A673 (cell line): ENCODE measurements around the gene ENTHD1. TPM values are rescaled to one million over a fixed set of nuclear protein-coding genes. Genes with fewer than 3 reads are reported as not detected.

Experiments
- BruUV-seq: library from RNA; stranded (reverse); fragments of 400-500 nt; replicated peaks from 2 replicates; lab custom pipeline; 2021; lab: Mats Ljungman, UMichigan
- CTCF ChIA-PET: fragments of 300-600 bp; sonication (Branson Sonifier 250); formaldehyde crosslinking; loops from one replicate; lab custom pipeline; 2022; ENCODE audit warnings: antibody characterized with exemption; lab: Charles Lee
- POLR2A ChIA-PET: fragments of 300-600 bp; sonication (Branson Sonifier 250); formaldehyde crosslinking; loops from one replicate; lab custom pipeline; 2022; ENCODE audit warnings: antibody characterized with exemption; ENCODE audit not compliant: low non-redundant PET; lab: Charles Lee
- DNase-seq: peaks from one replicate; pipeline ENCODE4 v3.0.0-alpha.2; 2015; ENCODE audit warnings: low spot score
- H3K27ac ChIP-seq: fragments of 200-600 bp; sonication (generic); 2 replicates; pipeline ENCODE4 v1.5.1; 2016; ENCODE audit warnings: mixed run types, low read depth, mild to moderate bottlenecking, mixed read lengths, antibody characterized with exemption, low read length; ENCODE audit not compliant: poor library complexity, severe bottlenecking
- H3K27me3 ChIP-seq: fragments of 200-600 bp; sonication (generic); replicated peaks from 2 replicates; pipeline ENCODE4 v1.6.1; 2017; ENCODE audit warnings: mixed run types, low read depth, mild to moderate bottlenecking, mixed read lengths, antibody characterized with exemption, low read length; ENCODE audit not compliant: insufficient read depth, poor library complexity
- H3K36me3 ChIP-seq: fragments of 200-600 bp; sonication (generic); 2 replicates; pipeline ENCODE4 v1.6.1; 2016; ENCODE audit warnings: mixed run types, mild to moderate bottlenecking, mixed read lengths, antibody characterized with exemption, low read length; ENCODE audit not compliant: insufficient read depth, poor library complexity, severe bottlenecking
- H3K4me1 ChIP-seq: fragments of 200-600 bp; sonication (generic); 2 replicates; pipeline ENCODE4 v1.6.1; 2017; ENCODE audit warnings: mixed run types, mild to moderate bottlenecking, mixed read lengths, antibody characterized with exemption, low read length; ENCODE audit not compliant: insufficient read depth, poor library complexity, severe bottlenecking
- H3K4me3 ChIP-seq: fragments of 200-600 bp; sonication (generic); 2 replicates; pipeline ENCODE4 v1.5.1; 2016; ENCODE audit warnings: low read depth, mixed run types, mild to moderate bottlenecking, mixed read lengths, low read length; ENCODE audit not compliant: poor library complexity, severe bottlenecking
- H3K9me3 ChIP-seq: fragments of 200-600 bp; sonication (generic); 2 replicates; pipeline ENCODE4 v1.6.1; 2016; ENCODE audit warnings: mixed run types, low read depth, mild to moderate bottlenecking, mixed read lengths, antibody characterized with exemption, low read length; ENCODE audit not compliant: poor library complexity, severe bottlenecking
- EZH2 ChIP-seq: fragments of 200-600 bp; sonication (generic); IDR thresholded peaks from 2 replicates; pipeline ENCODE4 v1.6.1; 2017; ENCODE audit warnings: borderline replicate concordance, low read depth, mild to moderate bottlenecking, mixed read lengths, antibody characterized with exemption, low read length; ENCODE audit not compliant: poor library complexity, severe bottlenecking
- intact Hi-C: fragments of 100-400 bp; cut with micrococcal nuclease; formaldehyde crosslinking; loops from one replicate; pipeline ENCODE4 v1.10.0; 2022; ENCODE audit not compliant: unreplicated experiment
- total RNA-seq: library from RNA; stranded (reverse); gene quantifications from 2 replicates; pipeline ENCODE4 v1.2.3, GENCODE V29; 2021
- TF ChIP-seq, protein P1 (sequence below): fragments of 300-800, 200-600 bp; sonication (generic); conservative IDR thresholded peaks from 2 replicates; pipeline ENCODE4 v1.5.1; 2017; ENCODE audit warnings: low read depth, mild to moderate bottlenecking, antibody characterized with exemption, low read length, moderate library complexity, mixed read lengths

ENTHD1 gene
- total RNA-seq, 1 experiment from 2014 or later, result not detected

- intact Hi-C loops, result no loop called here
- peaks cover 69% of the 10 kb centered on the region for H3K27me3 ChIP-seq
- CTCF ChIA-PET, result no interaction called here
- no TSS peak for BruUV-seq
- H3K4me3 ChIP-seq, result no peak overlapping the region
- no peak overlapping the region for H3K27ac ChIP-seq
- H3K4me1 ChIP-seq, result no peaks in the 10 kb centered on the region
- no peak for TF ChIP-seq EZH2
- TF ChIP-seq, protein P1, sequence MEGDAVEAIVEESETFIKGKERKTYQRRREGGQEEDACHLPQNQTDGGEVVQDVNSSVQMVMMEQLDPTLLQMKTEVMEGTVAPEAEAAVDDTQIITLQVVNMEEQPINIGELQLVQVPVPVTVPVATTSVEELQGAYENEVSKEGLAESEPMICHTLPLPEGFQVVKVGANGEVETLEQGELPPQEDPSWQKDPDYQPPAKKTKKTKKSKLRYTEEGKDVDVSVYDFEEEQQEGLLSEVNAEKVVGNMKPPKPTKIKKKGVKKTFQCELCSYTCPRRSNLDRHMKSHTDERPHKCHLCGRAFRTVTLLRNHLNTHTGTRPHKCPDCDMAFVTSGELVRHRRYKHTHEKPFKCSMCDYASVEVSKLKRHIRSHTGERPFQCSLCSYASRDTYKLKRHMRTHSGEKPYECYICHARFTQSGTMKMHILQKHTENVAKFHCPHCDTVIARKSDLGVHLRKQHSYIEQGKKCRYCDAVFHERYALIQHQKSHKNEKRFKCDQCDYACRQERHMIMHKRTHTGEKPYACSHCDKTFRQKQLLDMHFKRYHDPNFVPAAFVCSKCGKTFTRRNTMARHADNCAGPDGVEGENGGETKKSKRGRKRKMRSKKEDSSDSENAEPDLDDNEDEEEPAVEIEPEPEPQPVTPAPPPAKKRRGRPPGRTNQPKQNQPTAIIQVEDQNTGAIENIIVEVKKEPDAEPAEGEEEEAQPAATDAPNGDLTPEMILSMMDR, result no peak
- peak; percentile 55 for DNase-seq
- POLR2A ChIA-PET, result no interaction called here
- no peaks in the 10 kb centered on the region for H3K9me3 ChIP-seq
- H3K36me3 ChIP-seq, result no peaks in the 10 kb centered on the region
Observed at GRCh38 chr22:39748877-39749276, 144.7 kb downstream of the ENTHD1 start.

DNA sequence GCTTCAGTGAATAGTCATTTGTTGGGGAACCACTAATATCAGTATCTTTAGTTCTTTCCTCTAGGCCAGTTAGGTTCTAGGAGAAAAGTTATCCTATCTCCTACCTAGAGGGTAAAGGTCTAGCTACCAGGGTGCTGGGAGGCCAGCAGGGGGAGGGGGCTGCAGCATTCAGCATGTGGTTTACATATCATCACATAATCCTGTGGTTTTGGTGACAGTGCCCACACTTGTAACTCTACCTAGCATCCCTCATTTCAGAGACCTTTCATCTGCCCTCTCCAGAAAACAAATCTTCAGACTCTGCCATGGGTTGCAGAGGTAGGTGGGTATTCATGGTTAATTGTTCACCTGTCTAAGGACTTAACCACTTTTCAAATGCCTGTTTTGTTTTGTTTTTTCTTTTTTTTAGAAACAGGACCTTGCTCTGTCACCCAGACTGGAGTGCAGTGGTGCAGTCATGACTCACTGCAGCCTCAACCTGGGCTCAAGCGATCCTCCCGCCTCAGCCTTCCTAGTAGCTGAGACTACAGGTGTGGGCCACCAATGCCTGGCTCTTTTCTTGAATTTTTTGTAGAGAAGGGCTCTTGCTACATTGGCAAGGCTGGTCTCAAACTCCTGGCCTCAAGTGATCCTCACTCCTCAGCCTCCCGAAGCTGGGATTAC is 146.8 kb downstream of the ENTHD1 start:
- CTCF ChIA-PET, result no interaction called here

DNA sequence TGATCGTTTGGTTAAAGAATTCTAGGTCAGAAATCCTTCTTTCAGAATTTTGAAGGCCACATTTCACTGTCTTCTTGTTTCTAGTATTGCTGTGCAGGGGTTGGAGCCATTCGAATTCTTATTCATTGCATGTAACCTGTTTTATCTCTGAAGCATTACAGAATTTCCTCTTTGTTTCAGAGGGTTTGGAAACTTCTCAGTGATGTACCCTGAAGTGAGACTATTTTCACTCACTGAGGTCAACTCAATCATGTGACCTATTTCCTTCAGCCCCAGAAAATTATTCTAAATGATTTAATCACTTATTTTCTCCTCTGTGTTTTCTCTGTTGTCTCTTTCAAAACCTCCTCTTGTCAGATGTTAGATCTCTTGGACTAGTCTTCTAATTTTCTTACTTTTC is 147.8 kb downstream of the ENTHD1 start:
- no peaks in the 10 kb centered on the region for H3K36me3 ChIP-seq
- CTCF ChIA-PET, result no interaction called here
- no peak overlapping the region for H3K27ac ChIP-seq
- no peaks in the 10 kb centered on the region for H3K4me1 ChIP-seq
- no peaks in the 10 kb centered on the region for H3K9me3 ChIP-seq
- POLR2A ChIA-PET, result no interaction called here
- TF ChIP-seq, protein P1, result no peak
- TF ChIP-seq EZH2, result no peak
- BruUV-seq, result no TSS peak
- intact Hi-C loops, result no loop called here
- no peak for DNase-seq
- no peak overlapping the region for H3K4me3 ChIP-seq
- peaks cover 55% of the 10 kb centered on the region for H3K27me3 ChIP-seq

More for the DNA sequence above, 146.8 kb downstream of the ENTHD1 start:
- Histone ChIP-seq H3K4me1 (no peaks in the 10 kb centered on the region), H3K9me3 (no peaks in the 10 kb centered on the region), H3K4me3 (no peak overlapping the region), H3K27ac (no peak overlapping the region), H3K27me3 (peaks cover 64% of the 10 kb centered on the region), H3K36me3 (no peaks in the 10 kb centered on the region)
- intact Hi-C loops, result no loop called here
- no TSS peak for BruUV-seq
- POLR2A ChIA-PET, result no interaction called here
- TF ChIP-seq EZH2, result no peak
- TF ChIP-seq, protein P1, result no peak
- DNase-seq, result no peak
